Large intestine (tissue), 3 donors: ENCODE data around the gene ACAD9. TPM values are rescaled to one million over a fixed set of nuclear protein-coding genes. Genes with fewer than 3 reads are reported as not detected.

Experiments used
- DNase-seq, 2 donors: peaks; one replicate each; pipeline versions ENCODE4 v3.0.0 to v3.0.0-alpha.2; 2013
- H3K27ac ChIP-seq: one replicate; pipeline ENCODE4 v1.5.1; 2013; ENCODE audit warnings: low read length
- H3K27me3 ChIP-seq: 2 replicates; pipeline ENCODE4 v1.6.1; 2013; ENCODE audit warnings: low read length; ENCODE audit not compliant: control insufficient read depth, insufficient read depth
- H3K36me3 ChIP-seq: 2 replicates; pipeline ENCODE4 v1.6.1; 2013; ENCODE audit warnings: low read length; ENCODE audit not compliant: control insufficient read depth, insufficient read depth
- H3K4me1 ChIP-seq: one replicate; pipeline ENCODE4 v1.6.1; 2013; ENCODE audit warnings: low read length; ENCODE audit not compliant: control insufficient read depth, insufficient read depth
- H3K4me3 ChIP-seq: one replicate; pipeline ENCODE4 v1.5.1; 2013; ENCODE audit warnings: low read length
- H3K9me3 ChIP-seq: one replicate; pipeline ENCODE4 v1.6.1; 2013; ENCODE audit warnings: mild to moderate bottlenecking, low read depth, low read length, moderate library complexity; ENCODE audit not compliant: control insufficient read depth
- WGBS: methylation state at CpG from one replicate; pipeline ENCODE4 v1.1.5; 2013; ENCODE audit warnings: low lambda C conversion rate; ENCODE audit not compliant: insufficient coverage; 5-methylcytosine and 5-hydroxymethylcytosine counted together
- polyA plus RNA-seq: library from polyadenylated mRNA; unstranded; fragments of 120-200 nt; gene quantifications from one replicate; pipeline ENCODE4 v1.2.1, GENCODE V29; 2013

Gene ACAD9
- polyA plus RNA-seq, 1 donor, result 33.1 TPM

DNA sequence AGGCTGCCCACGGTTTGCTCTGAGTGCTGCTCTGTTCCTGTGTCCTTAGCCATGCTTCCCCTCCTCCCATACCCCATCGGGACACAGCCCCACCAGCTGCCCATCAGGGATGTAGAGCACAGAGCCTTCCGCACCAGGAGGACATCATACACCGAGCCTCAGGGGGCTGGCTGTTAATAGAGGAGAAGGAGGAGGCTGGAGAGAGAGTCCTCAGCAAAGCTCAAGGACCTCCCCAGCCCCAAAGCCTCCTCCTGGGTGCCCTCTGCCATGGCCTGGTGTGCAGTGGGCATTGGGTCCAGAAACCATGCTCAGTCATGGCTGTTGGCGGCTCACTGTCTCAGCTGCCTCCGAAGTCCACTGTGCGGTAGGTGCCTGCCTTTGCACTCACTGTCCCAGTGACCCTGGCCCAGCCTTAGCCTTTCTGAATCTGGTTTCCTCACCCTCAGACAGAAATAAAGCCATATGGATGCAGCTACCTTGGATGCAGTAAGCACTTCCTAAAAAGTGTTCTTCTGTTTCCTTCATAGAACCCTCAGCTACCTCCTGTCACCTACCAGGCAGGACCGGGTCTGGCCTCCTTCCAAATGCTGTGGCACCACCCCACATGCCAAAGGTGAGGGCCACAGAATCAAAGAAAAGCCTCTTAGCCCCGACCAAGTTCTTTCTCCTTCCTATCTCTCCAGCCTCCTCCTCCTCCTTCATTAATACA lies 53.9 kb downstream of the ACAD9 start:
- WGBS, result no CpG with 5 or more reads among the region's 9 CpGs
- no peak for DNase-seq
- Histone ChIP-seq H3K27me3 (peaks cover 15% of the 10 kb centered on the region), H3K36me3 (no peaks in the 10 kb centered on the region), H3K9me3 (no peaks in the 10 kb centered on the region), H3K4me1 (no peaks in the 10 kb centered on the region), H3K4me3 (no peak overlapping the region), H3K27ac (no peak overlapping the region)

DNA sequence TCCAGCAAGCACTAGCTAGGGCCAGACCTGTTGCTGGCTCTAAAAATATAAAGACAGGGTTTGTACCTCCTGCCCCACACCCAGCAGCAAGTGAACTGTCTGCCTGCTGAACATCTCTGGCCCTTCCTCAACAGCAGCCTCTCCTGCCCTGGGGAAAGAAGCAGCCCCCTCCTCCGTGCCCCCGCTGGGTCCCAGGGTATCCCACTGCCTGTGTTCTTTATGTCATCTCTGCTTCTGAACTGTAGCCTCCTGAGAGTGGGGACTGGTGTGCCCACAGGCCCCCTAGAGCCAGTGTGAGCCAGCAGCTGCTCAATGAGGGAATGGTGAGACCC lies 54.5 kb downstream of the ACAD9 start:
- no peaks in the 10 kb centered on the region for H3K9me3 ChIP-seq
- no peak overlapping the region for H3K27ac ChIP-seq
- H3K27me3 ChIP-seq, result peaks cover 15% of the 10 kb centered on the region
- DNase-seq, result no peak
- no peaks in the 10 kb centered on the region for H3K4me1 ChIP-seq
- H3K36me3 ChIP-seq, result no peaks in the 10 kb centered on the region
- no CpG with 5 or more reads among the region's 2 CpGs for WGBS
- H3K4me3 ChIP-seq, result no peak overlapping the region

DNA sequence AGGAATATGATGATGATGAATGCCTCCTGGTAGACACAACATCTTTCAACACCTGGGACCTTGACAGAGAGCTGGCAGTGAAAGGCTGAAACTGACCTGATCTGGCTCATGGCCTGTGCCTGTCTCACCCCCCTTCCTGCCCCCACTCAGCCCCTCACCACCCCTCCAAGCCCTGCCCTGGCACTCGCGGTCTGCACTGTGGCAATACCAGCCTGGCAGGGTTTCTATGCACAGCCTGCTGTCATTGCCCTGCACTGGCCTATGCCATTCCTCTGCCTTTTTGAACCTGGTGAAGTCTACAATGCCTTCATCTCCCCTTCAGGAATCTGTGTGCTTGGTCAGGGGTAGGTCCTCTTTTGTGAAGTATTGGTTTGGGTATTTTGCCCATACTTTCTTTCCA lies 56.5 kb downstream of the ACAD9 start:
- no peak for DNase-seq
- Histone ChIP-seq H3K4me3 (no peak overlapping the region), H3K4me1 (no peaks in the 10 kb centered on the region), H3K27me3 (peaks cover 15% of the 10 kb centered on the region), H3K36me3 (no peaks in the 10 kb centered on the region), H3K9me3 (no peaks in the 10 kb centered on the region), H3K27ac (no peak overlapping the region)
- WGBS, result no CpG with 5 or more reads among the region's 2 CpGs

DNA sequence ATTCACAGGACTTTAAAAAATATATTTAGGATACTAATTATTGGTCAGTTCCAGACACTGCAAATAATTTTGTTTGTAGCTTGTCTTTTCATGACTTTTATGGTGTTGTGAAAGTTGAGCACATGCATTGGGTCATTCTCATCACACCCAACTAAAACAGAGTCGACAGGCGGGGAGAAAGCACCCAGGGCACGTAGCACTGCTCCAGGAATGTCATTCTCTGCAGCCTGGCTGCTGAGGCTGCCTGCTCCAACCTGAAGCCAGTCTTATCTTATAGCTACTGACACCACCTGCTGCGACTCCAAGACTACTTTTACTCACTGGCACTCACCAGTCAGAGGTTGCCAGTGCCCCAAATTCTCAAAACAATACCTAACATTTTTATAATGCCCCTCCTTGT lies 56.9 kb downstream of the ACAD9 start:
- Histone ChIP-seq H3K27ac (no peak overlapping the region), H3K27me3 (peaks cover 15% of the 10 kb centered on the region), H3K4me1 (no peaks in the 10 kb centered on the region), H3K9me3 (no peaks in the 10 kb centered on the region), H3K4me3 (no peak overlapping the region), H3K36me3 (no peaks in the 10 kb centered on the region)
- no peak for DNase-seq
- no CpG with 5 or more reads among the region's 4 CpGs for WGBS

DNA sequence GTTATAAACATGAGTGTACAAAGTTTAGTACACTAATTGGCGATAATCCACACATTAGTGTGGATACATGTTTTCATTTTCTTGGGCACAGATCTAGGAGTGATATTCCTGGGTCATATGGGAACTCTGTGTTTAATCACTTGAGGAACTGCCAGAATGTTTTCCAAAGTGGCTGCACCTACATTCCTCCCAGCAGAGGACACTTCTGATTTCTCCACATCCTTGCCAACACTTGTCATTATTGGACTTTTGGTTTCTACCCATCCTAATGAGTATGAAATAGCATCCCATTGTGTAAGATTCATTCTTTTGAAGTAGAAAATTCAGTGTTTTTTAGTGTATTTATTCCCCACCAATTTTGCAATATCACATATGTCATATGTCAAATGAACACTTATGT lies 60.8 kb downstream of the ACAD9 start:
- no peak for DNase-seq
- Histone ChIP-seq H3K27ac (no peak overlapping the region), H3K4me1 (no peaks in the 10 kb centered on the region), H3K9me3 (no peaks in the 10 kb centered on the region), H3K27me3 (no peaks in the 10 kb centered on the region), H3K36me3 (no peaks in the 10 kb centered on the region), H3K4me3 (no peak overlapping the region)
- no CpG with 5 or more reads among the region's 1 CpG for WGBS

DNA sequence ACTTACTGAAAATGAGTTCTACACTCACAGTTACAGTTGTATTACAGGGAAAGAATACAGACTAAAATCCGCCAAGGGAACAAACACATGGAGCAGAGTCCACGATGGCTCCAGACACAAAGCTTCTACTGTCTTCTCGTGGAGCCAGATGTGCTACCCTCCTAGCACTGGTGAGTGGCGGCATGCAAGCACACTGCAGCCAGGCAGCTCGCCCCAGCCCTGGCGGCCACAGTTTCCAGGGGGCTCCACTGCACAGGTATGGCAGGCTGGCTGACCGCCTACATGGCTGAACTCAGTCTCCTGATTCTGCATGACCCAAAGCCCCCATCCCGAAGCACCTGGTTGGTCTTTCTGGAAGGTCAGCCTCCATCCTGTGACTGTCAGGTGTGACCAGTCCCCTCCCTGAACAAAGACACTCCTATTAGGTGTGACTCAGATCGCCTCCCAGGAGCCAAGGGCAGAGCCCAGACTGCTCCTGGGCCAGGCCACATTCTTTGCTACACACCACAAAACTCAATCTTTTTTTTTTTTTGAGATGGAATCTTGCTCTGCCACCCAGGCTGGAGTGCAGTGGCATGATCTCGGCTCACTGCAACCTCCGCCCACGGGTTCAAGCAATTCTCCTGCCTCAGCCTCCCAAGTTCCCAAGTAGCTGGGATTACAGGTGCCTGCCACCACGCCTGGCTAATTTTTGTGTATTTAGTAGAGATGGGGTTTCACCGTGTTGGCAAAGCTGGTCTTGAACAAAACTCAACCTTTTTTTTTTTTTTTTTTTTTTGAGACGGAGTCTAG lies 62.9 kb downstream of the ACAD9 start:
- no peaks in the 10 kb centered on the region for H3K36me3 ChIP-seq
- DNase-seq, result no peak
- H3K4me3 ChIP-seq, result no peak overlapping the region
- H3K4me1 ChIP-seq, result no peaks in the 10 kb centered on the region
- no peaks in the 10 kb centered on the region for H3K9me3 ChIP-seq
- no peaks in the 10 kb centered on the region for H3K27me3 ChIP-seq
- H3K27ac ChIP-seq, result no peak overlapping the region
- no CpG with 5 or more reads among the region's 15 CpGs for WGBS

DNA sequence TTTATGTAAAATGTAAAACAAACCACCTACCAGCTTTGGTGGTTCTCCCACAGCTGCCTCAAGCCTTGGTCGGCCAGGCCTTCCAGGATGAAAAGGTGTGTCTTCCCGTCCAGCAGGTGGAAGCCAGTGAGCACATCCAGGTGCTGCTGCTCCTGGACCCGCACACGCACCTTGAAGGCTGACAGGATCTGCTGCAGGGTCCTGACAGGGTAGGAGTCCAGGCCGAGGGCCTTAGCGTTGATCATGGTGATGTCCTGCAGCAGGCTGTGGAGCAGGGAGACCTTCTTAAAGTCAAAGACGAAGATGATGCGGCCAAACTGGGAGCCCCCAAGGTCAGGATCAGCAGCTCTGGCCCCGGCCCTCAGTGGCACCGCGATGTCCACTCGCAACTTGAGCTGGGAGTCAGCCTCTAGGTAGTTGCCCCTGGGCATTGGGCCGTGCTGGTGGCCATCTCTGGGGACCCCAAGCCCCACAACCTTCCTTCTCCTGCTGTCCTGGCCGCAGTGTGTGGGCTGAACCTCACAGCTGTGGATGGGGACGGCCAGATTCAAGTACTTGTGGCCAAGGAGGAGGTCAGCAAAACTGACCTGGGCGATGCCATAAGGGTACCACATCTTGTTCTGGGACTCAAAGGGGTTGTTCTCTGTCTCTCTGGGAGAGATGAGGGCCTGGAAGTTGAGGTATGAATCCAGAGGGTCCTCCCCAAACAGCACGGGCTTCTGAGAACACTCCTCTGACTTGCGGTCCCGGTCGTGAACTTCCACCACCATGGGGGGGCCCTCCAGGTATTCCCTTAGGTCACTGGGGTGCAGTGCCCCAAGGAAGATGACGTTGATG lies 65.8 kb downstream of the ACAD9 start:
- H3K27me3 ChIP-seq, result no peaks in the 10 kb centered on the region

DNA sequence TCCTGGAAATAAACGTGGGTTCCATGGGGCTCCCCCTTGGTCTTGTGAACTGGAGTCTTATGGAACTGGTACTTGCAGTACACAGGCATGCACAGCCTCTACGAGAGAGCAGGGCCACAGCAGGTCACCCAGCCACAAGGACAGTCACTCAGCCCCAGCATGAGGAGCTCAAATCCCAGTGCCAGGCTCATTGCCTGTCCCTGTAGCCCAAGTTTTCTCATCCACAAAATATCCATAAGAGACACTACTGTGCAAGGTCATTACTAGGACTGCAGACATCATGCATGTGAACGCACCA lies 66.4 kb downstream of the ACAD9 start:
- Histone ChIP-seq H3K27me3 (no peaks in the 10 kb centered on the region), H3K9me3 (no peaks in the 10 kb centered on the region), H3K27ac (no peak overlapping the region), H3K4me3 (no peak overlapping the region), H3K4me1 (no peaks in the 10 kb centered on the region), H3K36me3 (no peaks in the 10 kb centered on the region)
- no peak for DNase-seq
- WGBS, result no CpG with 5 or more reads among the region's 3 CpGs

More for the DNA sequence above, 65.8 kb downstream of the ACAD9 start:
- no peak overlapping the region for H3K4me3 ChIP-seq
- no peaks in the 10 kb centered on the region for H3K4me1 ChIP-seq
- no peak for DNase-seq
- H3K9me3 ChIP-seq, result no peaks in the 10 kb centered on the region
- H3K27ac ChIP-seq, result no peak overlapping the region
- WGBS, result no CpG with 5 or more reads among the region's 21 CpGs
- no peaks in the 10 kb centered on the region for H3K36me3 ChIP-seq

DNA sequence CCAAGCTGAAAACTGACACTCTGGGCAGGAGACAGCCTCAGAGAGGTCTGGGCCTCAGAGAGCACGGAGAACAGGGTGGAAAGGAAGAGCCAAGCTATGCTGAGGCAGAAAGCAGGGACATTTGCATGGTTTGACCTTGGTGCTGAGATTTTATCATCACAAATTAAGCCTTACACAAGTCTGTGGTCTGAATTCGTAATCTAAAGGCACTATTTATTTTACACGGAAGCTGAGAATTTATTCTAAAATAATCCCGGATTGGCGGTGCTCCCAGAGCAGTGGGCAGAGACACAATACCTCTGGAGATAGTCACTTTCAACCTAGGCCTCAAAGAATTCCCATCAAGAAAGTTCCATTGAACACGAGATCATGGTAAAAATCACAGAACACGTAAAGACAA lies 67.0 kb downstream of the ACAD9 start:
- Histone ChIP-seq H3K9me3 (no peaks in the 10 kb centered on the region), H3K4me1 (no peaks in the 10 kb centered on the region), H3K27me3 (no peaks in the 10 kb centered on the region), H3K36me3 (no peaks in the 10 kb centered on the region), H3K27ac (no peak overlapping the region), H3K4me3 (no peak overlapping the region)
- DNase-seq, result no peak
- 88% methylated on average over 4 of the region's 7 CpGs for WGBS

DNA sequence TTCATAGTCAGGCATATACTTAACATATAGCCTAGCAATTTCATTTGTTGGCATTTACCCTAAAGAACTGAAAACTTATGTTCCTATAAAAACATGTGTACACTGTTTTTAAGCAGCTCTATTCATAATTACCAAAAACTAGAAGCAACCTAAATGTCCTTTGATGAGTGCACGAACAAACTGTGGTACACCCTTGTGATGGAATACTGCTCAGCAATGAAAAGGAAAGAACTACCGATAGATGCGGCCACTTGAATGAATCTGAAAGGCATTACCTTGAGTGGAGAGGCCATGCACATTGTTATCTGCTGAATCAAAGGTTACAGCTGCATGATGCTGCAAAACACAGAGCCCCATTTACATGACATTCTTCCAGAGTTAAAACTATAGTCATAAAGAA lies 69.7 kb downstream of the ACAD9 start:
- WGBS, result 100% methylated on average over 1 of the region's 3 CpGs

More for the DNA sequence above, 69.7 kb downstream of the ACAD9 start:
- Histone ChIP-seq H3K36me3 (no peaks in the 10 kb centered on the region), H3K27ac (no peak overlapping the region), H3K27me3 (no peaks in the 10 kb centered on the region), H3K4me1 (no peaks in the 10 kb centered on the region), H3K9me3 (peaks cover 4% of the 10 kb centered on the region), H3K4me3 (no peak overlapping the region)
- no peak for DNase-seq
